ENCODE results near the gene SDK2. TPM values are rescaled to one million over a fixed set of nuclear protein-coding genes. Genes with fewer than 3 reads are reported as not detected.
"Not testable (repeated sequence)": the region's sequence is repeated elsewhere in the genome, so short reads cannot be mapped to it uniquely, and the experiment has no call there.

SDK2 gene
- total RNA-seq, 1 donor from 2014 or later = not detected

GRCh38 chr17:73349138-73349537 is 295.1 kb downstream of the SDK2 start:
- DNase-seq (ENCODE audit: low read depth in 2 of 2) = no peak

DNA sequence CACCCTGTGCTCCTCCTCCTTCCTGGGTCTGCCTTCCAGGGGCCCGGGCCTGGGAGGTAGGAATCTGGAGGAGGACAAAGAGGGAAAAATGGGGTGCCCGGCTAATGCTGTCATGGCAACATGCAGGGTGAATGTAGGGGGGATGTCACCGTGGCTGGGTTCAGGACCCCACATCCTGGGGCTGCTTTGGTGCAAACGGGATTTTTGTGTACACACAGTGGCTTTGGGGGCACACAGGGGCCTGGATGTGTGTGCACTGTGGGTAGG is 295.5 kb downstream of the SDK2 start:
- DNase-seq (ENCODE audit: low read depth in 2 of 2) = no peak

DNA sequence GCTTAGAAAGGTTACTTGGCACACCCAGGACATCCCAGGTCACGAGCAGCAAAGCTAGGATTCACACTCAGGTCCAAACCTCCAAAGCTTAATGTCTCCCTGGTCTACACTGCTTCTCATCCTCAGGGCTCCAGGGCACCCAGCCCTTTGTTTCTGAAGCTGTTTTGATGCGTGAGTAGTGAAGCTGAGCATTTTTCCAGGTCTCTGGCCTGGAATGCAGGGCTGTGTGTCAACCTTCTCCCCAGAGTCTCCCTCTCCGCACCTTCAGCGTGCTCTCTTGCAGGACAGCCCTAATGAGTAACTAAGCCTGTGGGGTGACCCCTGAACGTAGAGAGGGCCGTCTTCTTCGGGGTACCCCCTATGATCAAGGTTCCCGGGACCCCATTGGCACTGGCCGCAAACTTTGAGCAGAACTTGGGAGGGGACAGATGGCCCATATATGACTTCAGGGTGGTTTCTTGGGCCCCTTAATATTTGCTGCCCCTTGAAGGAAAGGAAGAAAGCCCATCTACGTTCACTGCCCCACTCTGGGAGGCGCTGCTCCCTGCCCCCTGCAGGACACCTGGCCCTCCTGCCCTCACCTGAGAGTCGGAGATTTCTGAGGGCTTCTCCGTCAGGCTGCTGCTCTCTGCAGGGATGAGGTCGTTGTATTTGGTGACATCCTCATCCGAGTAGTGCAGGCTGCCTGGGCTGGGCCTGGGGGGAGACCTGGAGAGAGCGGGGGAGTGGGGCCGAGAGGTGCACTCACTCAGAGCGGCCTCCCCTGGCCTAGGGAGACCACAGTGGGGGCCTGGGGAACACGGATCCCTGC is 296.0 kb downstream of the SDK2 start:
- no peak for DNase-seq (ENCODE audit: low read depth in 2 of 2)

- DNase-seq (ENCODE audit: low read depth in 2 of 2) = peak in 1 of 2 donors; percentile 41
These were observed 296.9 kb downstream of the SDK2 start for GRCh38 chr17:73347351-73347750.

DNA sequence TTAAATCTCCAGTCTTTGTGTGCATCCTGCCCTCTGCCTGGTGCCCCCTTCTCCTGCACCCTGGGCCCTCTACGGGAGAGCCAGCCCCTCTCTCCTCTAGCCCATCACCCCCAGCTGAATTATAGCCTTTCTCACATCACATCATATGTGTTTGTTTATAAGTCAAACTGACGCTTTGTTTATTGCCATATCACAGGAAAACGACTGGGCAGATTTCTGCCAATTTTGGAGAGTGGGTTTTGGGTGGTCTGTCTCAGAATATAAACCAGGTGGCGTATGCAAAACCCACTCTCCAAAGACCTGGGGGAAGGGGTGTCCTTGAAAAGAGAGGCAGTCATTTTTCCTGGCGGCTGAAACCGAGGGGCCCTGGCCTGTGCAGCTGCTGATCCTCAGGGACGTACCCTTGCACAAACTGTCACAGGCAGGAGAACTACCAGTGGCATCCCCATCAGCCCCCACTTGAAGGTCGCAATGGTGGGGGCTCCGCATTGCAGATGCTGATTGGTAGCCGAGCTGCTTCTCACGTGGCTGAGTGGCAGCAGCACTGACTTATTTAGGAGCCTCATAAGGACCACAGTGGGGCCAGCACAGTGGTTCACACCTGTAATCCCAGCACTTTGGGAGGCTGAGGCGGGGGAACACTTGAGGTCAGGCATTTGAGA is 297.6 kb downstream of the SDK2 start:
- no peak for DNase-seq (ENCODE audit: low read depth in 2 of 2)

DNA sequence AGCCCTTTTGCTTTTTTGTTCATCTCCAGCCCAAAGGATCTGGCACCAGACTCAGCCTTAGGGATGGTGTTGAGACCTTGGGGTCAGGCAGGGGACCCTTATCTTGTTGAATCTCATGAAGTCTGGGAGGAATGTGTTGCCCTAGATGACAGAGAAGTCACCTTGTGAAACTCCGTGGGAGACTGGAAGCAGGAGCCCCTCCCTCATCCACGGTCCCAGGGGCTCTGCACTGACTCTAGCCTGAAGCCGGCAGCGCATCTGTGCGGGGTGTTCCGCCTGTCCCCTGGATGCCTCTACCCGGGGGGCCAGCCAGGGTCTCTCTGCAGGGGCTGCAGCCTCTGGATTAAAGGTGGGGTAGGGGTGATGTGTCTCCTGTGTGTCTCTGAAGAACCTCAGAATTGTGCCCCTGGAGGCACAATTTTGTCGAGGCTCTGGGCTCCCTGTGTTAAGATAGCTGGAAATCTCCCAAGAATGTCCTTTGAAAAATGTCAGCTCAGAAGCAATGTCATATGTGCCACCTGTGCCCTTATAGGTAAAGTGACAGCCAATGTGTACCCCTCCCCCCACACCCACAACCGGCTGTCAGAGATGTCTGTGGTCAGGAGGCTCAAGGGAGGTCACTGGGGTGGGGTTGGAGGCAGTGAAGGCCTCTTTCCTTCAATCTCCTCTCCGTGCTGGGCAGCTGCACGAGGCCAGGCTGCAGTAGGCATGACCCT is 300.3 kb downstream of the SDK2 start:
- DNase-seq (ENCODE audit: low read depth in 2 of 2) = no peak

DNA sequence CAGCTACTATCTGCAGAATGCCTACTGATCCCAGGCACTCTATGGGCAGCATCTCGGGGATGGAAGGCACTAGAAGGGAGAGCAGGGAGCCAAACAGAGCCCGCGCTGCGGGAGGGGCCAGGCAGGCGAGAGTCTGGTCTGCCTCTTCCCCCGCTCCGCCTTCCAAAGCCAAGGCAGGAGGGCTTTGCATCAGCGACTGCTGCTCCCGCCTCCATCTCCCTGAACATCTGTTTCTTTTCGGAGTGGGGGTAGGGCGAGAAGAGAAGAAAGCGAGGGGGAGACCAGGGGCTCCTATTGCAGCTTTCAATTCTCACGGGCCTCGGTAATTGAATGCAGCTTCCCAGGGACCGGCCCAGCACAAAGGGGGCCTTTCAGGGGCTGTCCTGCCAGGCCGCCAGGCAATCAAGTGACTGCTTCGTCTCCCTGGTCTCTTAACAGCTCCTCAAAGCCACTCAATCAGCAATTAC is 301.0 kb downstream of the SDK2 start:
- DNase-seq (ENCODE audit: low read depth in 2 of 2) = no peak

DNA sequence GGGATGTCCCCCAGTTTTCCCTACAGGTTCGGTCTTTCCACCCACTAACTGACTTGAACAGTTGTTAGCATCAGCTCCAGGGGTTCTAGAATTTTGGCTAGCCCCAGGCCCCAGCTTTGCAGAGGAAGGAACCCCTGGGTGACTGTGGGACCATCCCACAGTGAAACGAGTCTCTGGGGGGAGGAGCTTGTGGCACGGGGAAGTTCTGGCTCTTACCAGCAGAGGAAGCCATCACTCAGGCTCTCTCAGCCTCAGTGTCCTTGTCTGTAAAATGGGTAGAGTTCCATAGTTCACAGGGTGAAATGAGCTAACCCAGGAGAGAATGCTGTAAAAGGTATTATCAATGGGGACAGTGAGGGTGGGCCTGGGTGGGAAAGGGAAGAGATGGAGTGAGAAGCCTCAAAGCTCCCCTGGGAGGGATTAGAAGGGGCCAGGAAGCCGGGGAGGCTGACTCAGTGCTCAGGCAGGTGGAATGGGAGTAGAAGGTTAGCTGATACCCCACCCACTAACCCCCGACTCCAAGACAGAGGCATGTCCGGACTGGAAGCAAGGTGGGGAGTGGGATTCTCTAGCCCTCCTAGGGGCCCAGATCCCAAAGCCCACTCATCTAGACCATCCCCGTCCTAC is 301.6 kb downstream of the SDK2 start:
- no peak for DNase-seq (ENCODE audit: low read depth in 2 of 2)

- DNase-seq (ENCODE audit: low read depth in 2 of 2) = peak; percentile 59 to 82
These were observed 302.2 kb downstream of the SDK2 start for GRCh38 chr17:73342050-73342522.

DNA sequence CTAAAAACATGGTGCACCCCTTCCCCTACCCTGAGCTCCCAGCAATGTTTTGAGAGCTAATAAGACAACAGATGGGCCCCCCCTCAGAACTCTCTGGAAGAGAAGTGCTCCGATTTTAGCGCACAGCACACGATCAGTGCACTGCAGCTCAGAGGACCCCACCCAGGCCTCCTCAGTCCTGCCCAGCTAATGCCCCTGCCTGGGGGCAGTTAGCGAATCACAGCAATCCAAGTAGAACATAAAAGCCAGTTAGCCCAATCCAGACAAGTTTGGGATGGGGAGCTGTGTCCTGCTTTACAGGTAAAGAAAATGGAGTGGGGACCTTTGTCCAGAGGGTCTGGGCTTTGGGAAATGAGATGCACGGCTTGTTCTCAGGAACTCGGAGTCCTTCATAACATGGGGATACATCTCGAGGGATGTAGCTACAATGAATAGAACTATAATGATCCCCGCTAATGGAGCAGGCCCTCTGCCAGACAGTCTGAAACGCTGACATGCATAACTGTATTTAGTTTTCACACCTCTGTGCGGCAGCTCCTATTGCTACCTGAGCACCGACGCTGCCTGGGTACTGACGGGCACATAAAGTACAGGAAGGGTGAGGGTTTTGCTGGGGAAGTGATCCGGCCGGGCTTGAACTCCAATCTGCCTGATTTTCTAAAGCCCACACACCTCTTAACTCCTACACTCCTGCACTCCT is 302.7 kb downstream of the SDK2 start:
- peak in 1 of 2 donors; percentile 5 for DNase-seq (ENCODE audit: low read depth in 2 of 2)

GRCh38 chr17:73340093-73340596 is 304.1 kb downstream of the SDK2 start:
- DNase-seq (ENCODE audit: low read depth in 2 of 2) = peak; percentile 31 to 51

GRCh38 chr17:73338566-73339197 is 305.6 kb downstream of the SDK2 start:
- DNase-seq (ENCODE audit: low read depth in 2 of 2) = no peak

DNA sequence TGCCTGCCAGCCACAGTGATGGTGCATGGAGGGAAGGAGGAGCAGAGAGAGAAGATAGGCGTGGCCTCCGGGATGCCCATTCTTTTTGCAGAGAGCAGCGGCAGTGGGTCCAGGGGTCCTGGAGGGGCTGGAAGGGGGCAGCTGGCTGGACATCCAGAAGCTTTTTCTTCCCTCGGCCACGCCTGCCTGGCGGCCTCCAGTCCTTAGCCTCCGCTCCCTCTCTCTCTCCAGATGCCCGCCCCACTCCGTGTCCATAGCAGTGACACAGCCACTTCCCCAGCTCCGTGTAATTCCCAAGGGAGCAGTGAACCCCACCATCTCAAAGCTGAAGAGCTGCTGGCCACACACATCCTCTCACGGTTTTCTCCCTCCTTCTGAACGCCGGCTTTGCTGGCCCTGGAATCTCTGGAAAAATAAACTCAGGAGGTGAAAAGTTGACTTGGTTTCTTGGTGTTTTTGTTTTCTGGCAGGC is 306.2 kb downstream of the SDK2 start:
- no peak for DNase-seq (ENCODE audit: low read depth in 2 of 2)

- DNase-seq (ENCODE audit: low read depth in 2 of 2) = no peak
These were observed 306.9 kb downstream of the SDK2 start for GRCh38 chr17:73337330-73337710.

DNA sequence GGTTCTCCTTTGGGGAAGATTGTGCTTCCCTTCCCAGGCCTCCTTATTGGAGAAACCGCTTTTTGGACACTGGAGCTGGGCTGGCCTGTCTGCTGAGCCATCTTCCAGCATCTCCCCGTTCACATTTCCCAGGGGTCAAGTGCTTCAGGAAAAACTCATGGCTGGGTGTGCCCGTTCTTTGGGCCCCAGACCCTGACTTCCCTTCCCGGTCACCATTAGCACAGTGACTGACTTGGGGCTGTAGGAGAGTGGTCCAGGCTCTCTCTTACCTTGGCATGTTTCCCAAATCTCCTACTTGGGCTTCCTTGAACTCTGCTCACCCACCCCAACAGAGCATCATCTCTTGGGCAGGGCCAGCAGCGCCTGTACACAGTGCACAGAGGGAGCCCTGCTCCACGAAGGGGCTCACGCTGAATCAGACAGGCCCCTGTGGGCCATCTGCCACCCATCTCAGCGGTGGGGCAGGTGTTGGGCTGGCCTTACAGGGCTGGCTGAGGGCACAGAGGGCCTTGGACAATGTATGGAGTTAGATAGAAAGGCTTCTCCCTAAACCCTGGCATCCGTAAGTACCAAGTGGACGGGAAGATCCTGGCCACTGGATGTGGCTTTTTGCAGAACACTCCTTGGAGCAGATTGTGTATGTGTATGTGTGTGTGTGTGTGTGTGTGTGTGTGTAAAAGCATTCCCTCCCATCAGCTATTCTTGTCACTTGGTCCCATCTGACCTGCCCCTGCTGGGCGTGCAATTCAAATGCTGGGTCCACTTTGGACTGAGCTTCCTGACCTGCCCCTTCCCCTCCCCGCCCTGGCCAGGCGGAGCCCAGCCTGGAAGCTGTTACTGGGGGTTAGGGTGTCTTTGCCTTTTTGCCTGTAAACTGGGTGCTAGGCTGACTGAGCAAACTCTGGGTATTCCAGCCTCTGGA is 307.6 kb downstream of the SDK2 start:
- DNase-seq (ENCODE audit: low read depth in 2 of 2) = no peak

DNA sequence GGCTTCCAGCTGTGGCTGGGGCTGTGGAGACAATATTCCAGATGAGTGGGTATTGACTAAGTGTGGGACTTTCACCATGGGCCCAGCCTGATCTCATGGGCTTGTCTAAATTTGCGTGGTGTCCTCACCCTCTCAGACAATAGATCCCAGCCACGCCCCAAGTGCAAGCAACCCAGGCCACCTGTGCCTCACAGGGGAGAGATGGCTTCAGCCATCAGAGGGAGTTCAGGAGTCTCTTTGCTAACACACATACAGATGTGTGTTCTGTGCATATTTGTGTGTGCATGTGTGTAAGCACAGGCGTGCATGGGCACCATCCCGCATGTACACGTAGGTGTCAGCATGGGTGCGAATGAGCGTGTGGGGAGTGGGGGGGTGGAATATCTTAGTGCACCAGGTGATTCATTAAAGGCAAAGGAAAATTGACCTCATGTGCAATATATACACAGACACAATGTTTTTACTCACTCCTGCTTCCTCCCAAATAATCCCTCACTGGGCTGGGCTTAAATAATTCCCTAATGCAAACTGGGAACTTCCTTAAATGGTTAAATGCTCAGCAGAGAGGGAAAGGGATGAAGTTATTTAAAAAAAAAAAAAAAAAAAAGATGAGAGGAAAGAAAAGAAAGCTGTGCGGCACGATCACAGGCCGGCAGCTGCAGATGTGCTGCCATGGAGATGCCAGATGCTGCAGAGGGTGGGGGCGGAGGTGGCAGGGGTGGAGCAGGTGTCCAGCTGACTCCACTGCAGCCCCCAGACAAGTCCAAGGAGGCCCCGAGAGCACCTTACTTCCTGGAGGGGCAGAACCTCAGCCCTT is 308.4 kb downstream of the SDK2 start:
- no peak for DNase-seq (ENCODE audit: low read depth in 2 of 2)

DNA sequence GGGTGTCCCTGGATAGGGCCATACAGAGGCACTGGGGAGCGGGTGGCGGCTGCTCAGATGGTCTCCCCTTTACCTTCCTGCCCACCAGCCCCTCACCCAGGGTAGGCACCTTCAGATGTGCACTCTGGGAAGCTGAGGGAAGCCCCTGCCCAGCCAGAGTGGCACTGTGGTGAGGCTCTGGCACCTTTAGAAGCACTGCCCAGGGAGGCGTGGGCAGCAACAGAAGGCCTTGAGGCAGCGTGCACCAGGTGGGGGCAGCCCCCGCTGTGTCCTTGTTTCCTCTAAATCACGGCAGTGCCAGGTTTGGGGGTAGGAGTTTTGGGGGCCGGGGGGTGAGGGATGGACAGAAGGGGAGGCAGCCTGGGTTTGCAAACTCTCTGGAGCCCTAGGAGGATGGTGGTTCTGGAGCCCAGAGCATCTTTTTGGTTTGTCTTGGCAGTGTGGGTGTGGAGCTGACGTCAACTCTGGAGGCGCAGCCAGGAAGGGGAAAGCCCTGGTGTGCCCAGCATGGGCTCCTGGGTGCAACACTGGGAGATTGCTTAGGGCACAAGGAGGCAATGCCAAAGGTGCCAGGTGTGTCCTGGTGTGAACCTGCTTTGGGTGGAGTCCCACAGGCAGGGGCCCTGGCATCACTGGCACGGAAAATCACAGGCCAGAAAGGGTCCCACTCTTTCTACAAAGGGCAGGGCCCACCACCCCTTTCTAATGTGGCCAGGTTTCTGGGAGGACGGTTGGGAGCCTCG is 309.3 kb downstream of the SDK2 start:
- DNase-seq (ENCODE audit: low read depth in 2 of 2) = no peak

GRCh38 chr17:73333445-73333844 is 310.8 kb downstream of the SDK2 start:
- not testable (repeated sequence) for DNase-seq (ENCODE audit: low read depth in 2 of 2)
